ENCODE measurements around the gene CISH.

Gene CISH

GRCh38 chr3:50612234-50612882, 784 bp upstream of the CISH start:
- DNase-seq = no peak

- no peak for DNase-seq
Measured at GRCh38 chr3:50610992-50611463, 546 bp downstream of the CISH start.

- no peak for DNase-seq
Measured at GRCh38 chr3:50610181-50610971, 1.2 kb downstream of the CISH start.

GRCh38 chr3:50609763-50610085, 1.9 kb downstream of the CISH start:
- no peak for DNase-seq

DNA sequence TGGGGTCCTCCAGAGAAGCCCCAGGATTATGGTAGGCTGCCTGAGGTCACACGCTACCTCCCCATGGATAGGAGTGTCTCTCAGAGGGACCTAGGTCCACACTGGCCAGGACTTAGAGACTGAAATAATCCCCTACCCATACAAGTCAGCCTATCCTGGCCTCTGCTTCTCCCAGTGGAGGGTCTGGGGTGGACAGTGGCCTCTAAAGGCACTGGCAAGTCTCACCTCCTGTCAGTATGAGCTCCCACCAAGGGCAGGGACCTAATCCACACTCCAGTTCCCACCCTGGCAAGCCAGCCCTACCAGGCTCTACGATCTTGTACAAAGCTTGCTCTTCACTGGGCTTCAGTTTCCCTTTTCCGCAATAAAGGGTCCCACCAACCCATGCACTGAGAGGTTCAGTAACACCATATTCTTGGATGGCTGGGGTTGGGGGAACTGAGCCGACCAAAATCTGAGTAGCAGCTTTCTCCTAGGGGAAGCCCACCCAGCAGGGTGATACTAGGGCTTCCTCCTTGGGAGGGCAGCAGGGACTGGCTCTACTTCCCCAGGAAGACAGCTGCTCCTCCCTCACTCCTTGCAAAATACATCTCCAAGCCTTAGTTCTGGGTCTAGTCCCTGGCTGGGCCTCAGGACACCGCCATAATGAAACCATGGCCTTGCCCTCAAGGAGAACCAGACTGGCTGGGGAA, 2.4 kb downstream of the CISH start:
- no peak for DNase-seq

DNA sequence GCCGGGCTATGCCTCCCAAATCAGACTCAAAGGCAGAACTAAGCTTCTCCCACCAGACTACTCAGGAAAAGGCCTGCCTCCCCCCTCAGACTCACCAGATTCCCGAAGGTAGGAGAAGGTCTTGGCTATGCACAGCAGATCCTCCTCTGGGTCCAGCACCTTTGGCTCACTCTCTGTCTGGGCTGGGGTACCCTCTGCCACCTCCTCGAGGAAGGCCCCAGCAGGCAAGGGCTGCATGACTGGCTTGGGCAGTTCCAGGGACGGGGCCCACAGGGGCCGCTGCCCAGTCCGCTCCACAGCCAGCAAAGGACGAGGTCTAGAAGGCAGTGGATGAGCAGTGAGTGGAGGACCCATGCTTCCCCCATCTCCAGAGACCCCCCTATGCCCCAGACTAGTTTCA, 3.3 kb downstream of the CISH start:
- DNase-seq = no peak

DNA sequence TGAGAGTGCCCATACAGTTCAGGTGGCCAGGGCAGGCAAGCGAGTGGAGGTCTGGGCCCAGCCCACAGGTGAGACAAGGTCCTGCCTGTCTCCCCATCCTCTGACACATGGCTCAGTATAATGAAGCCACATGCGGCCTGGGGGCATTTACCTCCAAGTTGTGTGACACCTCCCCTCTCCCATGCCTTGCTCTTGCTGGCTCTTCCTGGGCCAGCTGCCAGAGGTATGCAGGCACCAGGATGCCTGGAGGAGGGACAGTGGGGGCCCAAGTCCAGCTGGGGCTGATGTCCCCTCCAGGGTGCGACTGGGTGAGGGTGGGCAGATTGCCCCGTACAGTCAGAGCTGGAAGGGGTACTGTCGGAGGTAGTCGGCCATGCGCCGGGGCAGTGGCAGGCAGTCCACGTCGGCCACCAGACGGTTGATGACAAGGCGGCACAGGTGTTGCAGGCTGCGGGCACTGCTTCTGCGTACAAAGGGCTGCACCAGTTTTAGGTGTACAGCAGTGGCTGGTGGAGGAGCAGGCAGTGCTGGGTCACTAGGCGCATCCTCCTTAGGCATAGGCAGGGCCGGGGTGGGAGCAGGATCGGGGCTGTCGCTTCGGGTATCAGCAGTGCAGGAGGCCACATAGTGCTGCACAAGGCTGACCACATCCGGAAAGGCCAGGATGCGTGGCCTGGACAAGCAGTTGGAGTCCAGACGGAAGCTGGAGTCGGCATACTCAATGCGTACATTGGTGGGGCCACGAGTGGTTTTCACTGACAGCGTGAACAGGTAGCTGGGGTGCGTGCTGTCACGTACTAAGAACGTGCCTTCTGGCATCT, 4.1 kb downstream of the CISH start:
- no peak for DNase-seq

GRCh38 chr3:50606596-50606995, 5.0 kb downstream of the CISH start:
- no peak for DNase-seq

GRCh38 chr3:50605901-50606326, 5.7 kb downstream of the CISH start:
- no peak for DNase-seq

GRCh38 chr3:50604628-50605588, 6.7 kb downstream of the CISH start:
- DNase-seq = no peak

- no peak for DNase-seq
Measured at GRCh38 chr3:50604110-50604621, 7.4 kb downstream of the CISH start.

- no peak for DNase-seq
Measured at GRCh38 chr3:50603261-50604109, 8.1 kb downstream of the CISH start.

DNA sequence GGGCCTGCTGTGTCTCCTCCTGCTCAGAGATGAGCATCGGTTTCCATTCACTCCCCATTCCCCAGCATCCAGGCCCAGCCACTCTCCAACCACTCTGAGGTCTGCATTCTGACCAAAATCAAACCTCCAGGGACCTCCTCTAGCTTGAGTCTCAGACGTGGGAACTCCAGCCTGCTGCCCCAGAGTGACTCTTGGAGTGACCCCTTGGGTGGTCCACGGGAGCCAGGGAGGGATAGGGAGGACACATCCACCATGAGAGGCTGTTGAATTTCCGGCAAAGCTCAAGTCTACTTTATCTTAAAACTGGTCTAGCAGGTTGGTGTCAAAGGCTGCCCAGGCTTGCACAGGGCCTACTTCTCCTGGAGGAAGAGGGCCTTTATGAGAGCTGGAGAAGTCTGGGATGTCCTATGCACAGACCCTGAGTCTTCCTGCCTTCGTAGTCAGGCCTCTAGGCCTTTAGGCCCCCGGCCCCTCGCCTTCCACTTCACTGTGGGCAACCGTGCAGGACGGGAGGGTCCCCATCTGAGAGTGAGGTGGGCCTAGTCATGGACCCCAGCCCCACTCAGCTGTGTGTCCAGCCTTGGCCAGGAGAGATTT, 8.9 kb downstream of the CISH start:
- no peak for DNase-seq

DNA sequence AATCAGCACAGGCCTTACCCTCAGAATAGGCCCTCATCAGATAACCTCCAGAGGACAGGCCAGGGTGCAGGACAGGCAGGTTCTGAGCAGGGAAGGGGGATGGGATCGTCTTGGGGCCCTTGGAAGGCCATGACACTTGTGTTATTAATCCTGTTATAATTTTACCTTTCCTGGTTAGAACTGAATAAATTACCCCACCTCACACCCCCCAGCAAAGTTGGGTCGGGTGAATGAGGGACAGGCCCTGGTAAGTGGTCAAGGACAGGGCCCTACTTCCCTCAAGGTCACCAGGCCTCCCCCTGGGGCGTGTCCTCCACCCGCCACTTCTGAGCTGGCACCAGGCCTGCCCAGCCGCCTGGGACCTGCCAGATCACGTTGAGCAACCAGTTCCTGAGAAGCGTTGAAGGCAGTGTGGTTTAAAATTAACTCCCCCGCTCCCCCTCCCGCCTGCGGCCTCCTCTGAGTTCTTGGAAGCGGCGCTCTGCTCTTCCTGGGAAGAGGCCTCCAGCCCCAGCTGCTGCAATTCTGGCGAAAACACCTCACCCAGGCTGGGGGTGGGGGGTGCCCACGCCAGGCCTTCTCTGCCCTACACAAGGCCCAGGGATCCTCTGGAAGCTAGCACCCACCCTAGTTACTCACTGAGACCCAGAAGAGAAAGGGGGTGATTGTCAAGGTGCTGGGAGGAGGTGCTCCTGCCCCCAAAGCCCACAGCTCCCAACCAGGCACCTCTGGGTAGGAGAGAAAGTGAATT, 10.6 kb downstream of the CISH start:
- DNase-seq = peak; percentile 81

GRCh38 chr3:50600141-50600753, 11.3 kb downstream of the CISH start:
- DNase-seq = no peak

DNA sequence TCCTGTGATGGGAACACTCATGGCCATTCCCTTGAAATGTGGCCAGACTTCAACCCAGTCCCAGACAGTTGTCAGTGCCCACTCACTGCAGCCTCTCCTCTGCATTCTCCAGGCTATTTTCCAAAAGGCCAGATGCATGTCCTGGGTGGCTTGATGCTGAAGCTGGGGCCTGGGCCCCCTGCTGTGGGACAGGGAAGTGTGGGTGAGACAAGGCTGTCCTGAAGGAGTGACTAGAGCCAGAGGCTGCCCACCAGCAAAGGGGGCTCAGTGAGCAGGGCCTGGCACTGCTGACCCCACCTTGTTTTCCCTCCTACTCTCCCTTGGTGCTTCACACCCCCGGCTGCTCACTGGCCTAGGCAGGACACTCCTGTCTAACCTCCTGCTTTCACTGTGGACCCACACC, 11.9 kb downstream of the CISH start:
- DNase-seq = no peak

DNA sequence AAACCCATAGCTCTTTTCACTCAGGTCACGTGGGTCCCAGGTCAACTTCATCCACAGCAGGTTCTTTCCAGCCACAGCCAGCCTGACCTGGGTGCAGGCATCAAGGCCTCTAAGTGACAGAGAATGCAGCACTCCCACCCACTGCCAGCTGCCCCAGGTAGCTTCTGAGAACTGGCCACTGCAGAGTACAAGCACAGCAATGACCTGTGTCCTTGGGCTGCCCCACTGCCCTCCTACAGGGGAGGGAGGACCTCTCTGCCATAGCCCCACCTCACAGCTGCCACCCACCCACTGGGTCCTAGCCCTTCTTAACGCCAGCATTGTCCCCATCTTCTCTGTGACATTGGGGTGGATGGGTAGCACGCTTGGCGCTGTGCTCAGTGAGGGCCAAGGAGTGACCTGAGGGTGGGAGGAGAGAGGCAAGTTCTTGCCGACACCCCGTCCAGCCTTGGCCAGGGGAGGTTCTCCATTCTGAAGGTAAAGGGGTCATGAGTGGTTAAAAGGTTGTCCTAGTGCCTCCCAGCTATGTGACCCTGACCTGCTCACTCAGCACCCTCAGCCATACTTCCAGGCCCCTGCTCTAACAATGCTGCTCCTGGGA, 12.4 kb downstream of the CISH start:
- DNase-seq = no peak

- DNase-seq = no peak
Measured at GRCh38 chr3:50594253-50594785, 17.3 kb downstream of the CISH start.

Data from NCI-H526 treated with DMSO at 0.1 percent for 48 hours (cell line).